ENCODE data around the gene MB21D2. TPM values are rescaled to one million over a fixed set of nuclear protein-coding genes. Genes with fewer than 3 reads are reported as not detected.

MB21D2 gene
- total and polyA plus RNA-seq, 10 donors, result 0.59 to 3.5 (median 2.0) TPM

- 82 to 94% (median 86%) methylated on average over 4 of the region's 4 CpGs for WGBS, 5 donors
Observed at GRCh38 chr3:192817506-192817905, 100.2 kb downstream of the MB21D2 start.

GRCh38 chr3:192817053-192817452 lies 100.6 kb downstream of the MB21D2 start:
- no peaks in the 10 kb centered on the region for H3K9me3 ChIP-seq
- intact Hi-C loops (cut with DNase I; ENCODE audit: low total_unique reads), result loop anchor here (2.0 kb wide), 1 partner anchor 224 kb away; no protein-coding TSS in a partner anchor
- WGBS, 5 donors, result 70 to 81% (median 73%) methylated on average over 1 of the region's 1 CpG

More at GRCh38 chr3:192817506-192817905, 100.2 kb downstream of the MB21D2 start:
- TF ChIP-seq CTCF (IDR thresholded peaks at IDR 0.05 in 8 of 11, conservative IDR thresholded peaks at IDR 0.05 in 3 of 11), result no peak
- TF ChIP-seq POLR2AphosphoS5 (IDR thresholded peaks at IDR 0.05), result no peak
- TF ChIP-seq POLR2A (IDR thresholded peaks at IDR 0.05), result no peak
- Histone ChIP-seq H3K27me3 (replicated peaks in 1 of 7) (no peaks in the 10 kb centered on the region), H3K4me1 (no peaks in the 10 kb centered on the region), H3K9me3 (no peaks in the 10 kb centered on the region), H3K4me3 (no peak overlapping the region), H3K36me3 (no peaks in the 10 kb centered on the region), H3K27ac (no peak overlapping the region)
- no peak for DNase-seq
- intact Hi-C loops (cut with DNase I; ENCODE audit: low total_unique reads), result loop anchor here (2.0 kb wide), 1 partner anchor 223 kb away; no protein-coding TSS in a partner anchor

GRCh38 chr3:192816351-192816750 lies 101.3 kb downstream of the MB21D2 start:
- Histone ChIP-seq H3K36me3 (no peaks in the 10 kb centered on the region), H3K27me3 (replicated peaks in 1 of 7) (no peaks in the 10 kb centered on the region), H3K9me3 (no peaks in the 10 kb centered on the region), H3K27ac (no peak overlapping the region), H3K4me3 (no peak overlapping the region), H3K4me1 (no peaks in the 10 kb centered on the region)
- DNase-seq, result no peak
- intact Hi-C loops (cut with DNase I; ENCODE audit: low total_unique reads), result loop anchor here (2.0 kb wide), 1 partner anchor 224 kb away; no protein-coding TSS in a partner anchor
- TF ChIP-seq POLR2A (IDR thresholded peaks at IDR 0.05) (no peak), CTCF (IDR thresholded peaks at IDR 0.05 in 8 of 11, conservative IDR thresholded peaks at IDR 0.05 in 3 of 11) (peak in 9 of 11 experiments; percentile 18 to 65 (median 54)), POLR2AphosphoS5 (IDR thresholded peaks at IDR 0.05) (no peak)
- WGBS, 5 donors, result 67 to 88% (median 81%) methylated on average over 4 of the region's 4 CpGs

More at GRCh38 chr3:192817053-192817452, 100.6 kb downstream of the MB21D2 start:
- no peak for TF ChIP-seq POLR2A (IDR thresholded peaks at IDR 0.05)
- Histone ChIP-seq H3K4me3 (no peak overlapping the region), H3K36me3 (no peaks in the 10 kb centered on the region), H3K4me1 (no peaks in the 10 kb centered on the region), H3K27ac (no peak overlapping the region), H3K27me3 (replicated peaks in 1 of 7) (no peaks in the 10 kb centered on the region)
- no peak for DNase-seq

GRCh38 chr3:192812743-192813383 lies 104.8 kb downstream of the MB21D2 start:
- Histone ChIP-seq H3K36me3 (no peaks in the 10 kb centered on the region), H3K27ac (no peak overlapping the region), H3K4me1 (no peaks in the 10 kb centered on the region), H3K4me3 (no peak overlapping the region), H3K9me3 (no peaks in the 10 kb centered on the region), H3K27me3 (replicated peaks in 1 of 7) (no peaks in the 10 kb centered on the region)
- TF ChIP-seq CTCF (IDR thresholded peaks at IDR 0.05 in 8 of 11, conservative IDR thresholded peaks at IDR 0.05 in 3 of 11) (peak in 8 of 11 experiments; percentile 22 to 56 (median 52)), POLR2AphosphoS5 (IDR thresholded peaks at IDR 0.05) (no peak)
- DNase-seq, result no peak
- intact Hi-C loops (cut with DNase I; ENCODE audit: low total_unique reads), result loop anchor here (5.0 kb wide), 1 partner anchor 759 kb away; no protein-coding TSS in a partner anchor
- 18 to 27% (median 19%) methylated on average over 4 of the region's 4 CpGs for WGBS, 5 donors
